GM12878 (cell line): ENCODE results near the gene C1orf21. TPM values are rescaled to one million over a fixed set of nuclear protein-coding genes. Genes with fewer than 3 reads are reported as not detected.

Experiments used
- CHD1 ChIP-seq: IDR thresholded peaks from 2 replicates; pipeline ENCODE4 v1.6.1; 2012; ENCODE audit warnings: low read depth, low read length, improper control_type of control experiment
- CTCF ChIP-seq, 3 experiments: IDR thresholded peaks in 2 of 3; conservative IDR thresholded peaks in 1 of 3; 2 replicates each; pipeline ENCODE4 v1.5.1; 2011; ENCODE audit warnings: low read depth in 3 of 3, low read length in 3 of 3, mild to moderate bottlenecking in 3 of 3, control low read depth in 2 of 3, moderate library complexity in 2 of 3, inconsistent platforms in 1 of 3, mixed read lengths in 1 of 3; ENCODE audit not compliant: control insufficient read depth in 2 of 3, insufficient read depth in 1 of 3; ENCODE audit errors: extremely low read depth in 1 of 3
- EP300 ChIP-seq, 2 experiments: fragments of 150-350 bp in 1 of 2; IDR thresholded peaks; 2 replicates each; pipeline ENCODE4 v1.6.1; 2011 to 2012; ENCODE audit warnings: low read depth in 2 of 2, low read length in 2 of 2, borderline replicate concordance in 1 of 2, improper control_type of control experiment in 1 of 2, inconsistent platforms in 1 of 2; ENCODE audit not compliant: control insufficient read depth in 1 of 2
- GABPA ChIP-seq: IDR thresholded peaks from 2 replicates; pipeline ENCODE4 v1.6.1; 2014; ENCODE audit warnings: antibody characterized with exemption, low read depth, mild to moderate bottlenecking, inconsistent platforms
- IRF3 ChIP-seq: fragments of 450-650 bp; IDR thresholded peaks from 2 replicates; pipeline ENCODE4 v1.6.1; 2014; ENCODE audit warnings: mild to moderate bottlenecking
- NFIC ChIP-seq: IDR thresholded peaks from 2 replicates; pipeline ENCODE4 v1.6.1; 2012; ENCODE audit warnings: low read depth, mild to moderate bottlenecking, inconsistent platforms, low read length, moderate library complexity
- NFXL1 ChIP-seq: fragments of 450-650 bp; IDR thresholded peaks from 2 replicates; pipeline ENCODE4 v1.6.1; 2017; ENCODE audit warnings: antibody characterized with exemption, mild to moderate bottlenecking, borderline replicate concordance
- PAX8 ChIP-seq: fragments of 450-650 bp; IDR thresholded peaks from 2 replicates; pipeline ENCODE4 v1.6.1; 2017; ENCODE audit warnings: mild to moderate bottlenecking, moderate library complexity
- REST ChIP-seq: IDR thresholded peaks from 2 replicates; pipeline ENCODE4 v1.6.1; 2012; ENCODE audit warnings: mild to moderate bottlenecking, low read depth, low read length
- SIX5 ChIP-seq: IDR thresholded peaks from 2 replicates; pipeline ENCODE4 v1.6.1; 2011; ENCODE audit warnings: mild to moderate bottlenecking, low read depth, low read length, moderate library complexity; ENCODE audit not compliant: severe bottlenecking
- SREBF1 ChIP-seq: IDR thresholded peaks from 2 replicates; pipeline ENCODE4 v1.6.1; 2012; ENCODE audit warnings: mild to moderate bottlenecking, low read length
- TAF1 ChIP-seq: IDR thresholded peaks from 2 replicates; pipeline ENCODE4 v1.6.1; 2011; ENCODE audit warnings: mild to moderate bottlenecking, low read depth, low read length, borderline replicate concordance
- TCF12 ChIP-seq: IDR thresholded peaks from 2 replicates; pipeline ENCODE4 v1.6.1; 2011; ENCODE audit warnings: low read depth, mild to moderate bottlenecking, low read length
- polyA plus RNA-seq, 11 experiments: library from polyadenylated mRNA; depleted of rRNA in 4 of 11; unstranded in 6 of 11; stranded (reverse) in 5 of 11; fragments of >200 nt; fragmentation: Nextera tagmentation in 4 of 11; fragmentation: Illumina TruSeq in 1 of 11; extraction: Ambion mirVana in 4 of 11; extraction: Trizol in 1 of 11; gene quantifications; 1 replicate in 1 of 11; 2 replicates in 10 of 11; pipeline versions ENCODE4 v1.2.1 to v1.2.3, GENCODE V29; 2011 to 2016; ENCODE audit warnings: inconsistent platforms in 2 of 11, missing spikeins in 2 of 11, low read depth in 1 of 11
- total RNA-seq, 4 experiments: library from RNA; depleted of rRNA in 3 of 4; stranded (reverse); fragments of >200 nt in 3 of 4; fragmentation: Illumina TruSeq in 1 of 4; extraction: Trizol in 1 of 4; gene quantifications; 2 replicates each; pipeline versions ENCODE4 v1.2.1 to v1.2.3, GENCODE V29; 2013 to 2021

The C1orf21 gene
- total and polyA plus RNA-seq, 10 of the 15 experiments (the other 5 are each of a cell fraction or from before 2014, with no cell fraction given): 0.03 to 1.6 (median 0.17) TPM; not detected in 3

- TF ChIP-seq SIX5: no peak
- TF ChIP-seq NFIC: no peak
- TF ChIP-seq REST: no peak
- no peak for TF ChIP-seq GABPA
- no peak for TF ChIP-seq CTCF (IDR thresholded peaks at IDR 0.05 in 2 of 3, conservative IDR thresholded peaks at IDR 0.05 in 1 of 3; ENCODE audit: control insufficient read depth in 2 of 3, extremely low read depth in 1 of 3, insufficient read depth in 1 of 3, low read depth in 3 of 3, low read length in 3 of 3)
- no peak for TF ChIP-seq NFXL1
- no peak for TF ChIP-seq EP300 (IDR thresholded peaks at IDR 0.05; ENCODE audit: borderline replicate concordance in 1 of 2, control insufficient read depth in 1 of 2, low read depth in 2 of 2, low read length in 2 of 2)
- no peak for TF ChIP-seq TAF1
- TF ChIP-seq PAX8: no peak
- TF ChIP-seq SREBF1: no peak
- no peak for TF ChIP-seq IRF3
- no peak for TF ChIP-seq CHD1
- TF ChIP-seq TCF12: no peak
Measured at GRCh38 chr1:184493987-184494388, 107.2 kb downstream of the C1orf21 start (continued).
